Left colon (tissue), 2 donors: ENCODE measurements around the gene CABP1. TPM values are rescaled to one million over a fixed set of nuclear protein-coding genes. Genes with fewer than 3 reads are reported as not detected.
"Not testable (repeated sequence)": the region's sequence is repeated elsewhere in the genome, so short reads cannot be mapped to it uniquely, and the experiment has no call there.

Experiments
- ATAC-seq: fragments of 200-7000 bp; cut with Tn5 transposase; one replicate; pipeline ENCODE4 v1.9.1; 2020; ENCODE audit warnings: mild to moderate bottlenecking, moderate library complexity
- DNase-seq, 2 donors: peaks; one replicate each; pipeline ENCODE4 v3.0.0-alpha.2; 2020
- intact Hi-C, 2 donors: fragments of 100-400 bp; cut with DNase I in 1 of 2; cut with micrococcal nuclease in 1 of 2; formaldehyde crosslinking; loops; one replicate each; pipeline versions ENCODE4 v1.11.2 to v1.14.0; 2022; cut with DNase I, micrococcal nuclease
- total RNA-seq, 2 donors: library from RNA; stranded (reverse); fragmentation: NEBNext Ultra II Directional; extraction: Animal tissue kit (Norgen Biotek cat#: 25700); gene quantifications; one replicate each; pipeline ENCODE4 v1.2.1, GENCODE V29; 2021
- donor health status: DM: no; HTN: no; CAD: no.
- donor health status: DM: yes; HTN: yes; CAD: no.

The CABP1 gene
- total RNA-seq, 2 donors from 2014 or later, result 1.2 to 2.5 TPM

GRCh38 chr12:120659151-120659525, 18.7 kb downstream of the CABP1 start:
- ATAC-seq, result peak; percentile 98
- DNase-seq, result peak in 1 of 2 donors; percentile 30
- intact Hi-C loops, result no loop called here

- intact Hi-C loops, result no loop called here
- DNase-seq (no peak), ATAC-seq (no peak)
Measured at GRCh38 chr12:120661432-120661831, 21.0 kb downstream of the CABP1 start.

GRCh38 chr12:120662879-120663278, 22.5 kb downstream of the CABP1 start:
- ATAC-seq (no peak), DNase-seq (no peak)
- intact Hi-C loops, result no loop called here

GRCh38 chr12:120663741-120664140, 23.3 kb downstream of the CABP1 start:
- intact Hi-C loops, result no loop called here
- no peak for DNase-seq
- ATAC-seq, result no peak

- DNase-seq, result no peak
- ATAC-seq, result no peak
- intact Hi-C loops, result no loop called here
Measured at GRCh38 chr12:120666571-120667390, 26.4 kb downstream of the CABP1 start.

GRCh38 chr12:120668091-120668867, 27.9 kb downstream of the CABP1 start:
- DNase-seq (no peak), ATAC-seq (no peak)
- intact Hi-C loops, result no loop called here

GRCh38 chr12:120668868-120669840, 28.7 kb downstream of the CABP1 start:
- intact Hi-C loops, result no loop called here
- DNase-seq, result peak; percentile 53 to 68
- peak; percentile 90 for ATAC-seq

- intact Hi-C loops, DNase-seq: not testable (repeated sequence)
- peak; percentile 67 for ATAC-seq
Measured at GRCh38 chr12:120670237-120670636, 29.8 kb downstream of the CABP1 start.

GRCh38 chr12:120670667-120671066, 30.2 kb downstream of the CABP1 start:
- DNase-seq, result no peak
- intact Hi-C loops, result no loop called here
- ATAC-seq, result peak; percentile 33

- intact Hi-C loops, result no loop called here
- no peak for ATAC-seq
- DNase-seq, result no peak
Measured at GRCh38 chr12:120674097-120674636, 33.7 kb downstream of the CABP1 start.

- ATAC-seq, result peak; percentile 74
- intact Hi-C loops, result no loop called here
- no peak for DNase-seq
Measured at GRCh38 chr12:120677765-120678473, 37.5 kb downstream of the CABP1 start.

- DNase-seq, result no peak
- ATAC-seq, result peak; percentile 9
- intact Hi-C loops, result no loop called here
Measured at GRCh38 chr12:120678572-120678971, 38.1 kb downstream of the CABP1 start.

- ATAC-seq, result no peak
- DNase-seq, result no peak
- intact Hi-C loops, result no loop called here
Measured at GRCh38 chr12:120680165-120680738, 39.8 kb downstream of the CABP1 start.

- no peak for ATAC-seq
- DNase-seq, result no peak
Measured at GRCh38 chr12:120684523-120684932, 44.1 kb downstream of the CABP1 start.

GRCh38 chr12:120685522-120685921, 45.1 kb downstream of the CABP1 start:
- no peak for ATAC-seq
- intact Hi-C loops, result no loop called here
- no peak for DNase-seq

More at GRCh38 chr12:120684523-120684932, 44.1 kb downstream of the CABP1 start:
- intact Hi-C loops, result no loop called here

- intact Hi-C loops, result no loop called here
- DNase-seq (peak; percentile 99), ATAC-seq (peak; percentile 77)
Measured at GRCh38 chr12:120686151-120686689, 45.8 kb downstream of the CABP1 start.
